ENCODE data around the gene CYTH1.

CYTH1 gene

GRCh38 chr17:78803186-78803845 lies 21.2 kb upstream of the CYTH1 start:
- no peak for DNase-seq

- DNase-seq: no peak
These were observed 20.4 kb upstream of the CYTH1 start for GRCh38 chr17:78802459-78802858.

DNA sequence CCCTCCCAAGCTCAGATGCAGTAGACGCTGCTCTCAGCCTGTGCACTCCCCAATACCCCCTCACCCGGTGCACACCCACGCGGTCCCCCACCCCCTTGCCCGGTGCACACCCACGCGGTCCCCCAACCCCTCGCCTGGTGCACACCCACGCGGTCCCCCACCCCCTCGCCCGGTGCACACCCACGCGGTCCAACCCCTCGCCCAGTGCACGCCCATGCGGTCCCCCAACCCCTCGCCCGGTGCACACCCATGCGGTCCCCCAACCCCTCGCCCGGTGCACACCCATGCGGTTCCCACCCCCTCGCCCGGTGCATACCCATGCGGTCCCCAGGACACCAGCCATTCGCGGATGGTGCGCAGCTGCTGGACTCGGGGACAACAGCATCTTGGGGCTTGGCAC lies 19.9 kb upstream of the CYTH1 start:
- DNase-seq: no peak

- no peak for DNase-seq
These were observed 18.3 kb upstream of the CYTH1 start for GRCh38 chr17:78800132-78800931.

GRCh38 chr17:78798695-78799559 lies 16.9 kb upstream of the CYTH1 start:
- DNase-seq: no peak

- no peak for DNase-seq
These were observed 15.9 kb upstream of the CYTH1 start for GRCh38 chr17:78797691-78798585.

DNA sequence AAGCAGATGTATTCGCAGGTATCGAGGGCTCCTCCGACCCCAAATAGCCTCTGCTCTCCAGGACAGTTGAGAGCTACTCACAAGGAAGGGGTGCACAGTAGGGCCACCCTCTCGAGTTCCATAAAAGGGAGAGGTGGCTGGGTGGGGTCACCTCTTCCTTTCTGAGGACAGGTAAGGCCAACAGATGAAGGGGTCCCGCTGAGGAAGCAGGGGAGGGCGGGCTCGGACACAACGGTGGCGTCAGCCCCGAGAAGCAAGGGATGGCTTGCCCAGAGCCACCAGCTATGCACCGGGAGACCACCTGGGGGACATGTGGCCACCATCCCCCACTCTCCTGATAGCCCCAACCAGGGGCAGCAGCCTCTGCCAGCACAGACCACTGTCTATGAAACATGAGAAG lies 15.1 kb upstream of the CYTH1 start:
- no peak for DNase-seq

DNA sequence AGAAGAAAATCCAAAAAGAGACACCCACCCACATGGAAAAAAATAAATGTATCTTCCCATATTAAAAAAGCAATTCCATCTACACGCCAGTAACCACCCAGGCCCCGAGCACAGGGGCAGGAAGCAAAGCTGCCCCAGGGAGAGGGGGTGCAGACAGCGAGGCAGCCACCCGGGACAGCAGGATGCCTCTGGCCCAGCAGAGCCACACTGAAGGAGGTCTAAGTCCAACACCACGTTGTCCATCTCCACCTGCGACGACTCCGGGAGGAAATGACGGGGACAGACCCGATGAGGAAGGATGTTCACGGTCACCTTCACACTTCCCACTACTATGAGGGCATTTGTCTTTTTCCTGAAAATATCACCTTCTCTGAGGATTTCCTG lies 14.4 kb upstream of the CYTH1 start:
- no peak for DNase-seq

GRCh38 chr17:78795861-78796516 lies 13.9 kb upstream of the CYTH1 start:
- no peak for DNase-seq

- no peak for DNase-seq
These were observed 13.0 kb upstream of the CYTH1 start for GRCh38 chr17:78794864-78795640.

DNA sequence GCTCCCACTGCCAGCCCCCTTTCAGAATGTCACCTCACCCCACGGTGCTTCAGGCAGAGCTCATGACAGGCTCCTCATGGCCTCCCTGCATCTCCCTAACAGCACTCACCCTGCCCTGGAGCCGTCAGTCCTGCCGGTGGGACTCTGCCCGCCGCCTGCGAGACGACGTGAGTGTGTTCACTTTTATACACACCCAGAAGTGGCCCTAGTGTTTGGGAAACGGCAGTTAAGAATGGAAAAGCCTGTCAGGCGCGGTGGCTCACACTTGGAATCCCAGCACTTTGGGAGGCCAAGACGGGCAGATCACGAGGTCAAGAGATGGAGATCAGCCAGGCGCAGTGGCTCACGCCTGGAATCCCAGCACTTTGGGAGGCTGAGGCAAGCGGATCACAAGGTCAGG lies 12.3 kb upstream of the CYTH1 start:
- no peak for DNase-seq

DNA sequence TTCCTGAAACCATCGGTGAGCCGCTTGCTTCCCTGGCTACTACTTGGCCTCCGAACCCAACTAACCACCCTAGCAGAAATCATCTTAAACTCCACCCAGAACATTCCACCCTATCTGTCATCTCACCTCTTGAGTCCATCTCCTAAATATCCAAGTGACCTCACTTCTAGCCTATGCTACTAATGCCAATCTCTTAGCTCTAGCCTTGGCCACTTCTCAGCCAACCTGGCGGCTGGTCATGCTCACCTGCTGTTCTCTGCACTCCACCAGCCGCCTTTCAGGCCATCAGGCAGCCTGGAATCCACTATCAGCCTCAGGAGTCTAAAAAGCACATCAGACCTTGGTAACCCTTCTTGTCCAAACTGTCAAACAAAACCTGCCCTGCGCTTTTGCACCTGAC lies 11.9 kb upstream of the CYTH1 start:
- no peak for DNase-seq

DNA sequence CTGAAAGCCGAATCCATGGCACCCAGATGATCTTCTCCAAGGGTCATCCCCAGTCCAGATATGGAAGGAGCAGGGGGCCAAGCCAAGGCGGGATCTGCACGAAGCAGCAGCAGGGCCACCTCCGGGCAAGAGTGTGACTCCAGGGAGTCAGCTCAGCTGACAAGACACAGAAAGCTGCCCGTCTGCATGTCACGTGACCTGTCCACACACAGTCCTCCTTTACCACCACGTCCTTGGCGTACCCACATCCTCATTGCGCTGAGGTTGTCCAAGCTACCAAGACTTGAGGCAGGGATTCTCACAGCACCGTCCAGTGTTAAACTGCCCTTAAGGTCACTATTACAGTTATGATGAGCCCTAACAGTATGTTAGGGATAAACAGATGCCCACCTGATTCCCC lies 11.3 kb upstream of the CYTH1 start:
- no peak for DNase-seq

GRCh38 chr17:78791840-78792709 lies 10.0 kb upstream of the CYTH1 start:
- no peak for DNase-seq

DNA sequence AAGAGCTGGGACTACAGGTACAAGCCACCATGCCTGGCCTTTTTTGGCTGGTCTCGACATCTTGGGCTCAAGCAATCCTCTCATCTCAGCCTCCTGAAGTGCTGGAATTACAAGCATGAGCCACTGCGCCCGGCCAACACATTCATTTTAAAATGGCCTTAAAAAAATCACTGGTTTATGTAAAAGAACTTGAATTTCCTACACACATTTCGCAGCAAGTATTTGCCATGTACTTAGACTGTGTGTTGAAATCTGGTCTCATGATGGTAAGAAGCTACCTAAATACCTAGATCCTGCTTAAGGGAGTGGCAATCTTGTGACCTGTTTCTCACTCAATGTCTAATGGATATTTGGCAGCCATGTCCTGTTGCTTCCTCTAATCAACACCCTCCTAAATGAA lies 8.5 kb upstream of the CYTH1 start:
- DNase-seq: no peak

DNA sequence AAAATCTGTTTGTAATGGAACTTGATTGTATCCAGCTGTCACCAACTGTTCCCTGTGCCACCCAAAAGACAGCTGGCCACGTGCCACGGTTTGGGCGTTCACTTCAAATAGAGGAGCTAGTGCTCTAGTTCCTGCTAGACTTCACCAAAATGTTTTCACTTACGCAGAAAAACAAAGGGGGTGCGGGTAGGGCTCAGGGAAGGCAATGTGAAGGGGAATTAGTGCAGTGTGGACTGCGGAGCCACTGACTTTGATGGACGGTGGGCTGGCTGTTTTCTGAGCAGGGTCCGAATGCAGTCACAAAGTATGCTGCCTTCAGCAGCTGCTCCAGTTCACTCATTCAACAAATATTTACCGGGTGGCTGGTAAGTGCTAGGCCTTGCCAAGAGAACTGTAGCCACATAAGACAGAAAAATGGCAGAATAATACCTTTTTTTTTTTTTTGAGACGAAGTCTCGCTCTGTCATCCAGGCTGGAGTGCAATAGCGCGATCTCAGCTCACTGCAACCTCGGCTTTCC lies 7.6 kb upstream of the CYTH1 start:
- DNase-seq: peak; percentile 47

DNA sequence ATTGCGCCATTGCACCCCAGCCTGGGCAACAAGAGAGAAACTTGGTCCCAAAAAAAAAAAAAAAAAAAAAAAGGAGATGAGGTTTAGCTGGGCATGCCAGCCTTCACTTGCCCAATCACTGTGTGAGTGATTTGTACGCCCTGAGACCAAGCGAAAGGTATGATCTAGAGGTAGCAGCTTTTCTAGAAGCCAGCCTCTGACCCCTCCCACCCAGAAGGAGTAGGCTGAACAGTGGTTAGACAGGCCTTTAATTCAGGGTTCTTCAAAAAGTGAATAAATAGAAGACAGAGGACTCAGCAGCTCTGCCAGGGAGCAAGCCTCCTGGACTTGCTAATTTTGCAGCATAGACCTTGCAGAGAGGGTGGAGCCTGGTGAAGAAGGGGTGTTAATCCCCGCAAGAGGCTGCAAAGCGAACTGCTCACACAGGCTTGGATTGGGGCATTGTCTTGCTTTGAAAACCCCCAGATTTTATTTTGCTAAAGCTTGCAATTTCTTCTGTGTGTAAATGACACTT lies 7.1 kb upstream of the CYTH1 start:
- DNase-seq: no peak

DNA sequence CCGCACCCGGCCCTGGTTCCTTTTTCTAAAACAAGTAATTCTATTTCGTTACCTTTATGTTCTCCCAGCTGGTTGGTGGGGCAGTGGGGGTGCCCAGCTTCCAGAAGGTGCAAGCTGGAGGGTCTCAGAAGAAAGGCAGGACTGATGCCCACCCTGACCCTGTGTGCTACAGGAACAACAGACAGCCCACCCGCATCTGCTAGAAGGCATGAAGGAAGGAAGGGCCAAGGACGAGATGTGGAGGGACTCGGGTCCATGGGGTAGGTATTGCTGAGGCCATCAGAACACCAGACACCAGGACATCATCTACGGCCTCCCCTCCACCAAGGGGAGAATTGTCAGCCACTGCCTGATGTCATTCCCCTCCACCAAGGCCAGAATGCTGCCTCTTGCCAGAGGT lies 6.4 kb upstream of the CYTH1 start:
- DNase-seq: no peak

DNA sequence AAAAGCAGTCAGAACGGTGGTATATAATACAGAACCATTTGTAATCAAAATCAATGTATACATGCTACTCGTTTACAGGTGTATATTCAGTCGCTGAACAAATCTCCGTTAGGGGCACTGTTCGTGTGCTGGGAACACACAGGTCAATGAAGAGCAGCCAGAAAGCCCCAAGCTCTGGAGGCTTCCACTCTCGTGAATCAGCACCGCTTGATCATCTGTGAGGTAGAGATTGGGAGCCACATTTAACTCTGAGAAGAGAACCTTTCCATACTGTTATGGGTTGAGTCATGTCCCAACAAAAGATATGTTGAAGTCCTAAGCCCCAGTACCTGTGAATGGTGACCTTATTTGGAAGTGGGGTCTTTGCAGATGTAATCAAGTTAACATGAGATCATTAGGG lies 5.4 kb upstream of the CYTH1 start:
- DNase-seq: no peak

- no peak for DNase-seq
These were observed 3.6 kb upstream of the CYTH1 start for GRCh38 chr17:78785663-78786057.

All from amniotic stem cell (primary cell).